CD4-positive, alpha-beta T cell treated with Interleukin-4 for 4 hours (primary cell): Measurements from ENCODE around the gene TRIM33.
"Not testable (repeated sequence)": the region's sequence is repeated elsewhere in the genome, so short reads cannot be mapped to it uniquely, and the experiment has no call there.

Experiments
- DNase-seq: peaks from one replicate; pipeline ENCODE4 v3.0.0-alpha.2; 2020

TRIM33 gene

DNA sequence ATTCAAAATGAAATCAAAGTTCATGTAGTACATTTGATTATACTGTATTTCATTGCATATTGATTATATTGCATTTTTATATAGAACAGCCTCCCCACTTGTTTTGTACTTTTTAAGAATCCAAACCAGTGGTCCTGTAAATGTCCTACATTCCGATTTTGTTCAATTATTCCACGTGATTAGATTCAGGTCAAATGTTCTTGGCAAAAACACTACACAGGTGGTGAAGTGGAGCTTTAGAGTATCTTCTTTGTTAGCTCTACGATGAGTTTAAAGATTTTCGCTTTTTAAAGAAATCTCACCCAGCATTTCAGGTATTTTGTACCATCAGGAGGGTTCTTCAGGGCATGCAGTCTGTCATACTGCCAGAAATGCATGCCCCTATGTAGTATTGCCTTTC lies 120.6 kb downstream of the TRIM33 start:
- DNase-seq, result no peak

DNA sequence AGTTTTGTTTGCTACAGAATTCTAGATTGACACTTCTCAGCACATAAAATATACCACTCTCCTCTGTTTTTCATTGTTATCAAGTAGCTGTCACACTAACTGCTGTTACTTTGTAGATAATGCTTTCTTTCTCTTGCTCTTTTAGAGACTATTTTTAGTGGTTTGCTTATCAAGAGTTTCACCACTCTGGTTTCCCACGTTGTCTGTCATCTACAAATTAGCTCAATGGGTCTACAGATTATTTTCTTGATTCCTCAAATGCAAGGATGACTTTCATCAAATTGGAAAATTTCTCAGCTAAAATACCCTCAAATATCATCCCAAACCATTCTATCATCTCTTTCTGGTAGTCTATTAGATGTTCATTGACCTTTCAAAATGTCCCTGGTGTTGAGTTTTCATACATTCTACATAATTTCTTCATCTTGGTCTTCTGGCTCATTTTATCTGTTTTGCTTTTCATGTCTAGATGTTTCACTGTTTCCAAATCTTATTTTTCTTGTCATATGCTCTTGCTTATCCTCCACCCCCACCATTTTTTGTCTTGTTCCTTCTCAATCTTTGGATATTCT lies 122.5 kb downstream of the TRIM33 start:
- DNase-seq, result no peak

DNA sequence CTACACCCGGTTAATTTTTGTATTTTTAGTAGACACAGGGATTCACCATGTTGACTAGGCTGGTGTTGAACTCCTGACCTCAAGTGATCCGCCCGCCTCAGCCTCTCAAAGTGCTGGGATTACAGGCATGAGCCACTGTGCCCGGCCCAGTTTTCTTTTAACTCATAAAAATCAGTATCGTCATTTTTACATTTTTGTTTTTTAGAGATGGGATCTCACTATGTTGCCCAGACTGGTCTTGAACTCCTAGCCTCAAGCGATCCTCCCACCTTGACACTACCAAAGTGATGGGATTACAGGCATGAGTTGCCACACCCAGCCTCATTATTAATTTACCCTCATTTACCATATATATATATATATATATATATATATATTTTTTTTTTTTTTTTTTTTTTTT lies 123.4 kb downstream of the TRIM33 start:
- DNase-seq, result not testable (repeated sequence)

DNA sequence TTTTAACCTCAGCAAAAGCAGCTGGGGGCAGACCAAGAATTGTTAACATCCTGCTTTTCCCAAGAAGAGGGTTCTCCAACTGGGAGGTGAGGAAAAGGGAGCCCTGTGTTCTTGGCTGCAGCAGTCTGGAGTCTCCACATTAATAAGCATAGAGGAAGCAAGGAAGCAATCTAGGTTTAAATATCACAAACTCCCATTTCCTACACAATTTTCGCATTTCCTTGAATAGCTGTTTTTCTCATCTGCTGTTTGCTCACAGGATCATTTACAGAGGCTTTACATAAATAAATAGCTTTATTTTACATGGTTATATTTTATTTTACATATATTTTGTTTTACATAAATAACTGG lies 124.0 kb downstream of the TRIM33 start:
- DNase-seq, result no peak

DNA sequence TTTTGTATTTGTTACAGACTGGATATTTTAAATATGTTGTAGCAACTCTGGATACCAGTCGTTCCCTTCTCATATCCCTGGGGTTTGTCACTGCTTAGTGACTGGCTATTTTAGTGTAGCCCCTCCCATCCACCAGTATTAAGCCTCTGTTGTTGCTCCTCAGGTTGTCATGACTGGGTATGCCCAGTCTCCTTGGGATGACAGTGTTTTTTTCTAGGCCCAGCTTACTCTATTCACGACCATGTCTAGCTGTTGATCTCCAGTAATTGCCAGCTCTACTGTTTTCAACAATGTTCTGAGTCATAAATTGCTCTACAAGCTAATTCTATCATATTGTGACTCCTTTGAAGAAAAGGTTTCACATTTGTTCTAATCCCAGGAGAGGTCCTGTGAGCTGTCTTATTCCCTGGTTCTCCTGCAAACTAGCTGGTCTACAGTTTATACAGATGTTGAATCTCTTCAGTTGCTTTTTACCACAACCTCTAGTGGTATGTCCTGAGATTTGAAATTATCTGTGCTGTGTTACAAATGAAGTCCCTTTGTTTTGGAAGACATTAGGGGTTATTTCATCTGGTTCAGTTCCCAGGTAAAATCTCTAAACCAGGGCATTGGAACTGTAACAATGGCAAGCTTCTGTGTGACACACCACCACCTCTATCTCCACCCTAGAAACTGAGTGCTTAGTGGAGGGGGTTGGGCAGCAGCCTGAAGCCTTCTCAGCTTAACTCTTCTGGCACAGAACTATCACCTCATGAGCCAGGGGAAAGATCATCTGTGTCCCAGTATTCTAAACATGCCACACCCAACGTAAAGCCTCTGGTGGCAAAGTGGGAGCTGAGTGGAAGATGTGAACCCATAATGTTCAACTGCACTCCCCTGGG lies 124.6 kb downstream of the TRIM33 start:
- no peak for DNase-seq

DNA sequence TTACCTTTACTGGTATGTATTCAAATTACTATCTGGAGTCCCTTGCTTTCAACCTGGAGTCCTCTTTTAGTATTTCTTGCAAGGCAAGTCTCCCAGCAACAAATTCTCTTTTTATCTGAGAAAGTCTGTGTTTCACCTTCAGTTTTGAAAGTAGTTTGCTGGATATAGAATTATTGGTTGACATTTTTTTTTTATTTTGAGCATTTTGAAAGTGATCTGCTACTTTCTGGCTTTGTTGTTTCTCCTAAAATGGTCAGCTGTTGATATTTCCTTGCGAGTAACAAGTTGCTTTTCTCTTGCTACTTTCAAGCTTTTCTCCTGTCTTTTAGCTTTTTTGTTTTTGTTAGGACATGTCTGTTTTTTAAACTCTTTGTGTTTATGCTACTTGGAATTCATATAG lies 126.1 kb downstream of the TRIM33 start:
- DNase-seq, result no peak

DNA sequence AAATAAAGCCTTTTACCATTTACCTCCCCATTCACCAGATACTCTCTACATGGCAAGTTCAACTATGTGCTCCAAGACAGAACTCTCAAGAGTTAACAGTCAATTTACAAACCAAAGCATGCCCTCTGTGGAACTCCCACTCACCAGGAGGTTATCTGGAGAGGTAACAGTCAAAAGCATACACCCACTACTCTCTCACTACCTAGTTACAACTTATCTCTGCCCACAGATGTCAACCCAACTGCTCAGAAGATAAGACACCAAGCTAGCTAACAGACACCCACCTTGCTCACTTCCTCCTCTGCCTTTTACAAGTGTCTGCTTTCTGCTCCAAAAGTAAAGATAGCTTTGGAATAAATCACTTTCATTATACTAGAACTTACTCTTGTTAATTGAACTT lies 131.0 kb downstream of the TRIM33 start:
- DNase-seq, result no peak

DNA sequence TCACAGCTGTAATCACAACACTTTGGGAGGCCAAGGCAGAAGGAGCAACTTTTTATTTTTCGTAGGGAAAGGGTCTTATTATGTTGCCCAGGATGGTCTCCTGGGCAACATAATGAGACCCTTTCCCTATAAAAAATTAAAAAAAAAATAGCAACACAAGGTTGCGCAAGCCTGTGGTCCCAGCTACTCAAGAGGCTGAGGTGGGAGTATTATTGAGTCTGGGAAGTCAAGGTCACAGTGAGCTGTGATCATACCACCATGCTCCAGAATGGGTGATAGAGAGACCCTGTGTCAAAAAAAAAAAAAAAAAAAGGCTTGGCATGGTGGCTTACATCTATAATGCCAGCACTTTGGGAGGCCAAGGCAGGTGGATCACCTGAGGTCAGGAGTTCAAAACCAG lies 131.6 kb downstream of the TRIM33 start:
- no peak for DNase-seq

DNA sequence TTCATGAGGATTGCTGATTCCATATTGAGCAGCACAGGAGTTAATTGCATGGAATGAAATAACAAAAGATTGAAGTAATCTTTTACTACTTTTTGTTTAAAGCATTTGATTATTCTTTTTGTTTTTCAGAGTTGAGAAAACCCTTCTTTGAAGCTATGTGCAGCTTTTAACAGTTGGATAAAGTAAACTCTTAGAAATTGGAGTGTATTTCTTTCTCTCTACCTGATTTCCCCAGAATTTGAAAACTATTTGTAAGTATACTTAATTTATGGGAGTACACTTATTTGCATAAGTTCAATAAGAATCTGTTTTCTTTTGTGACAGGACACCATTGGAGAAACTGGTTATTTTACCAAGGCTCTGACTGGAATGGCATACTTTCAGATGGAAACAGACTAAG lies 133.6 kb downstream of the TRIM33 start:
- no peak for DNase-seq

DNA sequence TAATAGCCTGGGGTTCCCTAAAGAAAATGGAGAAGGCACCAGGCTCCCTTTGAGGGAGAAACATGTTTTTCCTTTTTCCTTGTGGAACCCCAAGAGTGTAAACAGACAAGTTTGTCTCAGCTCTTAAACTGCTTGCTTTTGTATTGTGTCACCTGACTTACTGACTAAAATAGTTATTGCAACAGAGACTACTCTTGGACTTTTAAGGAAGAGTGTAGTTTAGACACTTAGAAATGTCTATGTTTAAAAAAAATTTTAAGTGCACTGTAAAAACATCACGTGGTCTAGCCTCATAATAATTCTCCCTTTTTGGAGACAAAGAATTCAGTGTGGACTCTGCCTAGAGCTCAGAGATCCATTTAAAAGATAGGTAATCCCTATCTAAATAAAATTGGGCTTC lies 141.1 kb downstream of the TRIM33 start:
- no peak for DNase-seq

DNA sequence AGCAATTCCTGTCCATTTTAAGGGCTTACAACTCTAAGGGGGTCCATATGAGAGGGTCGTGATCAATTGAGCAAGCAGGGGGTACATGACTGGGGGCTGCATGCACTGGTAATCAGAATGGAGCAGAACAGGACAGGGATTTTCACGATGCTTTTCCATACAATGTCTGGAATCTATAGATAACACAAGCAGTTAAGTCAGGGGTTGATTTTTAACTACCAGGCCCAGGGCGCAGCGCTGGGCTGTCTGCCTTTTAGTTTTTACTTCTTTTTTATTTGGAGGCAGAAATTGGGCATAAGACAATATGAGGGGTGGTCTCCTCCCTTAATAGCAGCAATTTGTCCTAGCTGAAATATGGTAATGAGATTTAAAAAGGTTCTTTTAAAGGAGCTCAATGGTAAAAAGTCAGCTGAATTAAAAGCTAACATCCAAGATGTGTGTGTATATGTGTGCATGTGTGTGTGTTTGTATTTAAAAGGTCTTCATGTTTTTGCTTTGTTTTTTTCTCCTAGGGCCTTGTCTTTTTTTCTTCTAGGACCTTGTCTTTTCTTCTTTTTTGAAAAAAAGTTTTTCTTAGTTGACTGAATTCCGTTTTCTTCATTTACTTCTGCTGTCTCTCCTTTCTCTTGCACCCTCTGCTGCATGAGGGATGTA lies 141.6 kb downstream of the TRIM33 start:
- DNase-seq, result not testable (repeated sequence)

DNA sequence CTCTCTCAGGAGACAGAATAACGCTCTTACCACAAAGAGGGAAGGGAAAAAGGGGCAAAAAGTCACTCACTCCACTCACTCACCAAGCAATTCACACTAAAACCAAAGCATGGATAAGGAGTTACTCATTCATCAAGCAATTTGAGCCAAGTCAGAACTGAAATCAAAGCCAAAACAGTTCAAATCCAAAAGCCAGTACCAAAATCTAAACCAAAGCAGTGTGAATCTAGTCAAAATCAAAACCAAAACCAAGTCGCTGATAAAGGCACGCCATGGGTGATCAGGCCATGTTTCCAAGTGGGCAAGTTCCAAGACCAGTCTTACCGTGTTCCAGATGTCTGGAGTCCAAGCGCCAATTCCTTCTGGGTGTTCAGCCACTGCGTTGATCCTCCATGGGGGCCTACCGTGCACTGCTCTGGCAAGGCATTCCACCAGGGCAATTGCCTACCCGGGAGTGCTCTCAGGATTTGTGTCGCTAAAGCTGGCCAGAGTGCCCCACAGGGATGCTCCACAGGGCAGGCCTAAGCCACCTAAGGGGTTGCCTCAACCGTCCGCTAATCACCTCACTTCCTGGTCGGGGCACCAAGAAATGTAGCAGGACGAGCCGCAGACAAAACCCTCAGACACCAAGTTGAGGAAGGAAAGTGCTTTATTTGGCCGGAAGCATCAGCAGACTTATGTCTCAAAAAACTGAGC lies 142.3 kb downstream of the TRIM33 start:
- DNase-seq, result no peak

DNA sequence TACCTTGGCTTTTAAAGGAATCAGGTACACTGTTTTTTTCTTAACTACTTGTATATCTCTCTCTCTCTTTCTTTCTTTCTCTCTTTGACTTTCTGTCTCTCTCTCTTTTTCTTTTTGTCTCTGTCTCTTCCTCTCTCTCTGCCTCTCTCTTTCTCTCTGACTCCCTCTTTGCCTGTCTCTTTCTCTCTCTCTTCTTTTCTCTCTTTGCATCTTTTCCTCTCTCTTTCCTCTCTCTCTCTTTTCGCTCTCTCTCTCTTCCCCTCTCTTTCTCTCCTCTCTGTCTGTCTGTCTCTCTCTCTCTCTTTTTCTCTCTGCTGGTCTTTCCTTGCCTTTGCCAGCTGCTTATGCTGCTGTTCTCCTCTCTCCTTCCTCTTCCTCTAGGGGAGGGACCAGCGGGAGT lies 143.2 kb downstream of the TRIM33 start:
- DNase-seq, result no peak

DNA sequence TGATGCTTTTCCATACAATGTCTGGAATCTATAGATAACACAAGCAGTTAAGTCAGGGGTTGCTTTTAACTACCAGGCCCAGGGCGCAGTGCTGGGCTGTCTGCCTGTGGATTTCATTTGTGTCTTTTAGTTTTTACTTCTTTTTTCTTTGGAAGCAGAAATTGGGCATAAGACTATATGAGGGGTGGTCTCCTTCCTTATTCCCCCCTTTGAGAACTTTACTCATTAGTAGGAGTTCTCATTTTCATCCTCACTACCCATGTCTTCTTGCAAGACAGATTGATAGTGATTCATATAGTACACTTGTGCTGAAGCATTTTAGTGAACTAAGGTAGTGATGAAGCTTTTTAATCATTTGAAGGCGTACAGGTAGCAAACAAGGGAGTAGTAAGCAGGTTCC lies 147.8 kb downstream of the TRIM33 start:
- DNase-seq, result not testable (repeated sequence)

DNA sequence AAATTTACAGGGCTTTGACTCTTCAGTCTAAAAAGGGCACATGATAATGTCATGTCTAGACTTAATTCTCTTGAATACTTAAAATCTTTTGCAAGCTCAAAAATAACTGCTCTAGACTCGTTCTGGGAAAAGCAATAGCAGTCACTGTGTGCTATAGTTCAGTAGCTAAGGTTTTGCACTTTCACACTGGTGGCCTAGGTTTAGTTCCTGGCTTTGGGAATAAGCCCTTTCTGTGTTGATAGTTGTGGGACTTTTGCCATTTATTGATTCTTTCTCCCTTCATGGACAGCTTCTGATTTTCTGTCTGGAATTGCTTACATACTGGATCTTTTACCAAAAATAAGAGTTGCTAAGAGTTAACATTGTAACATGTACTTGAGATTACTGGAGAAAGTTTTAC lies 151.2 kb downstream of the TRIM33 start:
- no peak for DNase-seq

DNA sequence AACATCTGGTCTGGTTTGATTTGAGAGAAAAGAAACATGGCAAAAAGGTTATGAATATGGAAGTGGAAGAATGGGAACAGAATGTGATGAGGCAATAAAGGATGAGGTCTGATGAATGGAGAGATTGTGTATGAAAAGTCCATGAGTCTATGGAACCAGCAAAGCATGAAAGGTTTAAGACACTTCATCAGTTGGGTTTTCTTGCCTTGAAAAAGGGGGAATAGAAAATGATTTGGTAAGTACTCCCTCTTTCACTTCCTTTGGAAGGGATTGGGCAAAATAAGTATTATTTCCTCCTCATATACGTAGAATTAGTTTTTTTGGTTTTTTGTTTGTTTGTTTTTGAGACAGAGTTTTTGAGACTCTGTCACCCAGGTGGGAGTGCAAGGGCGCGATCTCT lies 155.8 kb downstream of the TRIM33 start:
- no peak for DNase-seq

DNA sequence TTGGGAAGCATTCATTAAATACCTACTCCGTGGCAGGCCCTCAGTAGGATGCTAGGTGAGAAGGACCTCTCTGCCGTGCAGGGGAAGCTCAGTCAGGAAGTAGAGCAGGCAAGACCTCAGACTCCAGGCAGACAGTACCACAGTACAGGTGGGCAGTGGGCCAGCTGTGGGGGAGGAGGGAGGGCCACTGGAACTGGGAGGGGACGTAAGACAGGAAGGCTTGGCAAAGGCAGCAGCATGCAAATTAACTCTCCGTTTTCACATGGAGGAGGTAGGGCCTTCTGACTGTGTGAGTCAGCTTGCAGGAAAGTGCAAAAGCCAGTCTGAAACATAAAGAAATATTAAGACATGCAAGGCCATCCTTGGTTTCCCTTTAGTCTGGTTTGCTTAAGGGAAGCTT lies 157.7 kb downstream of the TRIM33 start:
- DNase-seq, result no peak

DNA sequence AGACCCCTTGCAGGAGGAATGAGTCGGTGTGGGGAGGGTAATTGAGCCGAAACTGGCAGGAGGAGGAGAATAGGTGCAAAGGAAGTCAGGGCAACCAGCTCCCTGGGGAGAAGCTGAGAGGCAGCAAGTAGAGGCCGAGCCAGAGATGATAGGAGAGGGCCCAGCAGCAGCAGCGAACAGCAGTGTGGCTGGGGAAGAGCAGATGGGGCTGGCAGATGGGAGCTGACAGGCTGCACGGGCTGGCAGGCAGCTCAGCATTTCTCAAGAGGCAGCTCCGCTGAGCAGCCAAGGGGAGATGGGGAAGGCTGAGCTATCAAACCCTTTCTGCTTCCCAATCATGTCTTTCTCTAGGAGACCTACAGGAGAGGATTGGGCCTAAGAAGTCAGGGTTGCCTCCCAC lies 158.2 kb downstream of the TRIM33 start:
- DNase-seq, result no peak

DNA sequence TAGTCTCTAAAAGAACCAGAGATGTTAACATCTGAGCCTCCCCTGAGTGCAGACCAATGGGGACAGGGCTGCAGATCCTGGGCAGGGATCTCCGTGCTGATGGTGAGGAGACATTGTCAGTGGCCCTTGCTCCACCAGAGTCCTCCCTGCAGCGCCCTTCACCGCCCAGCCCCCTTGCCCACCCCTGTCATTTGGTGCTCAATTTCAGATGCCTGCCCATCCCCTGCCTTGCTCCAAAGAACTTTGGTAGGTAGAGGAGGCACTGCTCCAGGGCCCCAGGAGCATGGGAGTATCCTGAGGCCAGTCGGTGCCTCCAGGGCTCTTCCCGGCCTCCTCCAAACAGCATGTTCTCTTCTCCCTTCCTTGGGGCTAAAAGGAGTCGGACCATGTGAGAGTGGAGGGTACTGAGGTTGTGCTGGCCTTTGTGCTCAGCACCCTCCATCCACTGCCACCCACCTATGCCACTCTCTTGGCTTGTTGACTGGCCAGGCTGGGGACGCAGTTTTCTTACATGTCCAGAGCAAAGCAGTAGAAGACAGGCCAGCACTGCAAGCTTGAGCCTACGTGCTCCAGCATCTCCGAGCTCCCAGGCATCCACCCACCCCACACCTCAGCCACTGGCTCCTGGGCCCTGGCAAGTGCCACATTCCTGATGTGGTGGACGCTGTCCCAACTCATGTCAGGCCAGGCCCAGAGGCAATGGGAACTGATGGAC lies 160.1 kb downstream of the TRIM33 start:
- DNase-seq, result no peak

DNA sequence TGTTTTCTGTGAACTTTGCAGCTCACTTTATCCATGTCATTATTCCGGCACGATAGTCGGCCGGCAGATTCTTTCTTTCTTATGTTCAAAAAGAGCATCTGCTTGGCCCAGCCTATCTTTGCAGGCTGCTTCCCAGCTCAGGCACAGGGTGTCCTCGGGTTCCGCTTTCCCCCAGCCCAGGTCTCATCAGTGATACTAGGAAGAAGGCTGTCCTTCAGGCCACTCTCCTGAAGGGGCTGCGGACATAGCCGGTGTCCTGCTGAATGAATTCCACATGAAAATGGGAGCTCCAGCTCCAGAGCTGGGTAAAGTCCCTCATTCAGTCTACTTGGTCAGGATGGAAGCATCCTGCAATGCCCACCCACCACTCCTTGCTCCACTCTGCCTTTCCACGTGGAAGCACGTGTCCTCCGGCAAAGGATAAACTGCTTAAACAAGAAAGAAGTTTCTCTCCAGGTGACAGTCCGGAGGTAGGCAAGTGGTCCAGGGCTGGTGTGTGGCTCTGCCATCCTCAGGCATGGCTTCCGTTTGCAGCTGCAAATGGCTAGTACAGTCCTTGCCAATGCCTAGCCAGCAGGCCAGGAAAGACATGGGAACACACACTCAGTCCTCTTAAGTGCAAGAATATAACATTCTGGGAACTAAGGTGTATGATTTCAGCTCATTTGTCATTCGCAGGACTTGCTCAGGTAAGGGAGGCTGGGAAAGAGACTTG lies 161.0 kb downstream of the TRIM33 start:
- DNase-seq, result no peak

DNA sequence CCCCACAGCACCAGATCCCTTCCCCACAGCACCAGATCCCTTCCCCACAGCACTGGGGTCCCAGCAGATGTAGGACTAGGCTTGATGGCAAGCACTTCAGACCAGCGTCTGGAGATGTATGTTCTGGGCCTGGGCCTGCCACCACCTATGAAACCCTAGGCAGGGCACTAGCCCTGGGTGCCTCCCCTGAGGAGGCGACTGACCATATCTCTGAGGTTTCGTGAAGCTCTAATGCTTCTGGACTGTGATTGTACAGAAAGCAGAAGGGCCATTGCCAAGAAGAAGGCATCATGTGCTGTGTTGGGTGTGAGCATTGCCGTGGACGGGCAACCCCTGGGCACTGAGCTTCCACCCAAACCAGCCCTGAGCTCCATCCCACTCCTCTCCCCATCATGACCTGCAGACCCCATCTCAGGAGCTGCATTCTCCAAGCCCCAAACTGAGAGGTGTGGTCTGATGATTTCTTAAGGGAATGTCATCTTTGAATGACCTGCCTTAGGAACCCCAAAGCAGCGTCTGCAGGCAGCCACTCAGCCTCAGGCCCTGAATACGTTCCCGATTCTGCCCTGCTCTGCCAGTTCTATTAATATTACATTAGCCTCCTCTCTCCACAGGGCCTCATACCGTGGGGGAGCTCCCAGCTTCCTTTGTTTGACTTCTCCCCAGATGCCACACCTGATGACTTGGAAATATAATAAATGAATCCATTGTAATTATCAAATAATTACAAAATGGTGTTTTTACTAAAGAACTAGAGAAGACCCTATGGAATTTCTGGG lies 163.4 kb downstream of the TRIM33 start:
- no peak for DNase-seq
